ENCODE data around the gene SSBP3. TPM values are rescaled to one million over a fixed set of nuclear protein-coding genes. Genes with fewer than 3 reads are reported as not detected.

Gene SSBP3
- total and polyA plus RNA-seq, 4 donors = 7.7 to 24.7 (median 17.3) TPM

DNA sequence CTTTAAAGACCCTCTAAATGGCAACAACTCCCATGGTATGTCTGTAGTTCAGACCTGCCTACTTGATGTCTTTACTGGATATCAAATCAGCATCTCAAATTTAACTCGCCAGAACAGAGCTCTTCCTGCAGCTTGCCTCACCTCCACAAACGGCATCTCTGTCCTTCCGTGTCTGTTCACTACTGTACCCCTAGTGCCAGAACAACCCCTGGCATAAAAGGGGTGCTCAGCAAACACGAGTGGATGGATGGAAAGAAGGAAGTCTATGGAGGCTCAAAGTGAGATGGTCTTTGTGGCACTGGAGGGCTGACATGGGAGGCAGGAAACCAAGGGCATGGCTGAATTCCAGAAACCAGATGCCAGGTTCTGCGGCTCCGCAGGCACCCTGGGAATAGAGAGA is 183.5 kb downstream of the SSBP3 start:
- TF ChIP-seq HNF4G (IDR thresholded peaks at IDR 0.05) (no peak), RAD21 (IDR thresholded peaks at IDR 0.05) (no peak), JUND (IDR thresholded peaks at IDR 0.05) (no peak), SP1 (IDR thresholded peaks at IDR 0.05) (no peak), FOXA2 (IDR thresholded peaks at IDR 0.05) (no peak), YY1 (IDR thresholded peaks at IDR 0.05) (no peak), FOXA1 (IDR thresholded peaks at IDR 0.05) (no peak), NR2F2 (IDR thresholded peaks at IDR 0.05) (no peak)
- TF ChIP-seq, protein P1, sequence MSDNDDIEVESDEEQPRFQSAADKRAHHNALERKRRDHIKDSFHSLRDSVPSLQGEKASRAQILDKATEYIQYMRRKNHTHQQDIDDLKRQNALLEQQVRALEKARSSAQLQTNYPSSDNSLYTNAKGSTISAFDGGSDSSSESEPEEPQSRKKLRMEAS (IDR thresholded peaks at IDR 0.05) = no peak
- Histone ChIP-seq H3K9ac (ENCODE audit: low read depth in 1 of 2, low read length in 2 of 2) (no peak overlapping the region), H3K27me3 (ENCODE audit: control insufficient read depth in 4 of 4, insufficient read depth in 4 of 4, low read length in 3 of 4) (no peaks in the 10 kb centered on the region), H3K27ac (ENCODE audit: low read depth in 1 of 2, low read length in 2 of 2) (no peak overlapping the region), H3K9me3 (ENCODE audit: control insufficient read depth in 4 of 4, low read length in 3 of 4) (no peaks in the 10 kb centered on the region), H3K4me1 (ENCODE audit: control insufficient read depth in 4 of 4, insufficient read depth in 4 of 4, low read length in 3 of 4) (peaks cover 0 to 18% (median 2%) of the 10 kb centered on the region in 4 donors), H3K36me3 (ENCODE audit: control insufficient read depth in 4 of 4, insufficient read depth in 3 of 4, low read depth in 1 of 4, low read length in 3 of 4) (peaks cover 3 to 13% (median 10%) of the 10 kb centered on the region in 4 donors), H3K4me3 (ENCODE audit: low read depth in 1 of 3, low read length in 3 of 3) (no peak overlapping the region)
- 86% methylated on average over 6 of the region's 6 CpGs for WGBS
- DNase-seq (ENCODE audit: low spot score) = no peak

DNA sequence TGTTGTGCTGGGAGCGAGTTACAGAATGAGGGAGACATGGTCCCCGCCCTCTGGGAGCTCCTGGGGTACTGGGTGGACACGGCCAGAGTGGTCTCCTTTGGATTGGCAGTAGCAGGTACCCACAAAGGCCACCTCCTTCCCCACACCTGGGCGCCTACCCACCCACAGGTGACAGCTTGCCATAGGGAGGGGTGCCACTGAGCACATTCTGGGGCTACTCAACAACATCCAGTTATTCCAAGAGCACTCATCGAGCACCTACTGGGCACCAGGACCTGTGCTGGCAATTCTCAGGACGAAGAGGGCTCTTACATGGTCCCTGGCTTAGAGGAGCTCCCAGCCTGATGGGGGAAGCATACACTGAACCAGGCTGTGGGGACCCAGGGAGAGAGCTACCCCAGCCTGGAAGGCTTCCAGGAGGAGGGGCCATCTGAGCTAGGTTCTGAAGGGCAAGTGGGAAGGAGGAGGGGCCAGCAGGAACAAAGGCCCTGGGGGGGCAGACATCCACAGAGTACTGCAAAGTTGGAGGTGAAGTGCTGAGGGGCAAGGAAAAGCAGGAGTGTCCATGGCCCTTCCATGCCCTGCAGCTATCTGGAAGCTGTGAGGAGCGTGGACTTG is 184.2 kb downstream of the SSBP3 start:
- TF ChIP-seq FOXA1 (IDR thresholded peaks at IDR 0.05) (no peak), HNF4A (conservative IDR thresholded peaks at IDR 0.05) (no peak), NR2F2 (IDR thresholded peaks at IDR 0.05) (no peak), HNF4G (IDR thresholded peaks at IDR 0.05) (no peak), SP1 (IDR thresholded peaks at IDR 0.05) (no peak), GABPA (IDR thresholded peaks at IDR 0.05 in 1 of 2, conservative IDR thresholded peaks at IDR 0.05 in 1 of 2) (no peak), EGR1 (IDR thresholded peaks at IDR 0.05; ENCODE audit: low read depth in 2 of 2) (no peak), FOXA2 (IDR thresholded peaks at IDR 0.05) (no peak), YY1 (IDR thresholded peaks at IDR 0.05) (no peak)
- TF ChIP-seq, protein P2, sequence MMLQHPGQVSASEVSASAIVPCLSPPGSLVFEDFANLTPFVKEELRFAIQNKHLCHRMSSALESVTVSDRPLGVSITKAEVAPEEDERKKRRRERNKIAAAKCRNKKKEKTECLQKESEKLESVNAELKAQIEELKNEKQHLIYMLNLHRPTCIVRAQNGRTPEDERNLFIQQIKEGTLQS (IDR thresholded peaks at IDR 0.05) = no peak
- TF ChIP-seq, protein P1 (IDR thresholded peaks at IDR 0.05) = no peak
- TF ChIP-seq, protein P3, sequence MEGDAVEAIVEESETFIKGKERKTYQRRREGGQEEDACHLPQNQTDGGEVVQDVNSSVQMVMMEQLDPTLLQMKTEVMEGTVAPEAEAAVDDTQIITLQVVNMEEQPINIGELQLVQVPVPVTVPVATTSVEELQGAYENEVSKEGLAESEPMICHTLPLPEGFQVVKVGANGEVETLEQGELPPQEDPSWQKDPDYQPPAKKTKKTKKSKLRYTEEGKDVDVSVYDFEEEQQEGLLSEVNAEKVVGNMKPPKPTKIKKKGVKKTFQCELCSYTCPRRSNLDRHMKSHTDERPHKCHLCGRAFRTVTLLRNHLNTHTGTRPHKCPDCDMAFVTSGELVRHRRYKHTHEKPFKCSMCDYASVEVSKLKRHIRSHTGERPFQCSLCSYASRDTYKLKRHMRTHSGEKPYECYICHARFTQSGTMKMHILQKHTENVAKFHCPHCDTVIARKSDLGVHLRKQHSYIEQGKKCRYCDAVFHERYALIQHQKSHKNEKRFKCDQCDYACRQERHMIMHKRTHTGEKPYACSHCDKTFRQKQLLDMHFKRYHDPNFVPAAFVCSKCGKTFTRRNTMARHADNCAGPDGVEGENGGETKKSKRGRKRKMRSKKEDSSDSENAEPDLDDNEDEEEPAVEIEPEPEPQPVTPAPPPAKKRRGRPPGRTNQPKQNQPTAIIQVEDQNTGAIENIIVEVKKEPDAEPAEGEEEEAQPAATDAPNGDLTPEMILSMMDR (IDR thresholded peaks at IDR 0.05; ENCODE audit: low read depth, low read length, missing input control) = no peak
- TF ChIP-seq, protein P4, sequence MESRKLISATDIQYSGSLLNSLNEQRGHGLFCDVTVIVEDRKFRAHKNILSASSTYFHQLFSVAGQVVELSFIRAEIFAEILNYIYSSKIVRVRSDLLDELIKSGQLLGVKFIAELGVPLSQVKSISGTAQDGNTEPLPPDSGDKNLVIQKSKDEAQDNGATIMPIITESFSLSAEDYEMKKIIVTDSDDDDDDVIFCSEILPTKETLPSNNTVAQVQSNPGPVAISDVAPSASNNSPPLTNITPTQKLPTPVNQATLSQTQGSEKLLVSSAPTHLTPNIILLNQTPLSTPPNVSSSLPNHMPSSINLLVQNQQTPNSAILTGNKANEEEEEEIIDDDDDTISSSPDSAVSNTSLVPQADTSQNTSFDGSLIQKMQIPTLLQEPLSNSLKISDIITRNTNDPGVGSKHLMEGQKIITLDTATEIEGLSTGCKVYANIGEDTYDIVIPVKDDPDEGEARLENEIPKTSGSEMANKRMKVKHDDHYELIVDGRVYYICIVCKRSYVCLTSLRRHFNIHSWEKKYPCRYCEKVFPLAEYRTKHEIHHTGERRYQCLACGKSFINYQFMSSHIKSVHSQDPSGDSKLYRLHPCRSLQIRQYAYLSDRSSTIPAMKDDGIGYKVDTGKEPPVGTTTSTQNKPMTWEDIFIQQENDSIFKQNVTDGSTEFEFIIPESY (IDR thresholded peaks at IDR 0.05) = no peak
- TF ChIP-seq, protein P5, sequence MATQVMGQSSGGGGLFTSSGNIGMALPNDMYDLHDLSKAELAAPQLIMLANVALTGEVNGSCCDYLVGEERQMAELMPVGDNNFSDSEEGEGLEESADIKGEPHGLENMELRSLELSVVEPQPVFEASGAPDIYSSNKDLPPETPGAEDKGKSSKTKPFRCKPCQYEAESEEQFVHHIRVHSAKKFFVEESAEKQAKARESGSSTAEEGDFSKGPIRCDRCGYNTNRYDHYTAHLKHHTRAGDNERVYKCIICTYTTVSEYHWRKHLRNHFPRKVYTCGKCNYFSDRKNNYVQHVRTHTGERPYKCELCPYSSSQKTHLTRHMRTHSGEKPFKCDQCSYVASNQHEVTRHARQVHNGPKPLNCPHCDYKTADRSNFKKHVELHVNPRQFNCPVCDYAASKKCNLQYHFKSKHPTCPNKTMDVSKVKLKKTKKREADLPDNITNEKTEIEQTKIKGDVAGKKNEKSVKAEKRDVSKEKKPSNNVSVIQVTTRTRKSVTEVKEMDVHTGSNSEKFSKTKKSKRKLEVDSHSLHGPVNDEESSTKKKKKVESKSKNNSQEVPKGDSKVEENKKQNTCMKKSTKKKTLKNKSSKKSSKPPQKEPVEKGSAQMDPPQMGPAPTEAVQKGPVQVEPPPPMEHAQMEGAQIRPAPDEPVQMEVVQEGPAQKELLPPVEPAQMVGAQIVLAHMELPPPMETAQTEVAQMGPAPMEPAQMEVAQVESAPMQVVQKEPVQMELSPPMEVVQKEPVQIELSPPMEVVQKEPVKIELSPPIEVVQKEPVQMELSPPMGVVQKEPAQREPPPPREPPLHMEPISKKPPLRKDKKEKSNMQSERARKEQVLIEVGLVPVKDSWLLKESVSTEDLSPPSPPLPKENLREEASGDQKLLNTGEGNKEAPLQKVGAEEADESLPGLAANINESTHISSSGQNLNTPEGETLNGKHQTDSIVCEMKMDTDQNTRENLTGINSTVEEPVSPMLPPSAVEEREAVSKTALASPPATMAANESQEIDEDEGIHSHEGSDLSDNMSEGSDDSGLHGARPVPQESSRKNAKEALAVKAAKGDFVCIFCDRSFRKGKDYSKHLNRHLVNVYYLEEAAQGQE (IDR thresholded peaks at IDR 0.05) = no peak
- H3K4me1 ChIP-seq (ENCODE audit: control insufficient read depth in 4 of 4, insufficient read depth in 4 of 4, low read length in 3 of 4) = peaks cover 0 to 18% (median 2%) of the 10 kb centered on the region in 4 donors
- no peaks in the 10 kb centered on the region for H3K9me3 ChIP-seq (ENCODE audit: control insufficient read depth in 4 of 4, low read length in 3 of 4)
- H3K4me3 ChIP-seq (ENCODE audit: low read depth in 1 of 3, low read length in 3 of 3) = no peak overlapping the region
- DNase-seq (ENCODE audit: low spot score) = no peak
- H3K27ac ChIP-seq (ENCODE audit: low read depth in 1 of 2, low read length in 2 of 2) = no peak overlapping the region
- H3K27me3 ChIP-seq (ENCODE audit: control insufficient read depth in 4 of 4, insufficient read depth in 4 of 4, low read length in 3 of 4) = no peaks in the 10 kb centered on the region
- no peak overlapping the region for H3K9ac ChIP-seq (ENCODE audit: low read depth in 1 of 2, low read length in 2 of 2)
- peaks cover 3 to 18% (median 17%) of the 10 kb centered on the region in 4 donors for H3K36me3 ChIP-seq (ENCODE audit: control insufficient read depth in 4 of 4, insufficient read depth in 3 of 4, low read depth in 1 of 4, low read length in 3 of 4)
- 97% methylated on average over 7 of the region's 7 CpGs for WGBS

Measured in liver (tissue), 9 donors.